ENCODE results near the gene CEP85L. TPM values are rescaled to one million over a fixed set of nuclear protein-coding genes. Genes with fewer than 3 reads are reported as not detected.

The CEP85L gene
- total RNA-seq, 1 donor from 2014 or later = 10.3 TPM

DNA sequence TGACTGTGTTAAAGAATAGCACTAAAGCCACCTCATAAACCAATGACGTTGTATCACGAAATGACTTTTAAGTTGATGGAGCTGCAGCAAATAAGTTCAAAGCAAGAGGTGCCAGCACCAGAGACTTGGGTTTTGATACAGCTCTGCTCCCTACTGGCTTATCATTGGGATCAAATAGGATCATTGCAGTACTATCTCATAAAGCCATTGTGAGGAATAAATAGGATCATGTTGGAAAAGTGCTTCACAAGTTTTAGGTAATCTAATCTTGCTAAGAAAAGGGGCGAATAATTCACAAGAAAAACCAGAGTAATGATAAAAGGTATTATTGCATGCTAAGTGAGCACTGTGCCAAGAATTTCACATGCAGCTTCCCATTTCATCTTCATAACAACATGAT lies 10.4 kb upstream of the CEP85L start:
- no peak for DNase-seq (ENCODE audit: extremely low read depth, low read depth, low spot score)

DNA sequence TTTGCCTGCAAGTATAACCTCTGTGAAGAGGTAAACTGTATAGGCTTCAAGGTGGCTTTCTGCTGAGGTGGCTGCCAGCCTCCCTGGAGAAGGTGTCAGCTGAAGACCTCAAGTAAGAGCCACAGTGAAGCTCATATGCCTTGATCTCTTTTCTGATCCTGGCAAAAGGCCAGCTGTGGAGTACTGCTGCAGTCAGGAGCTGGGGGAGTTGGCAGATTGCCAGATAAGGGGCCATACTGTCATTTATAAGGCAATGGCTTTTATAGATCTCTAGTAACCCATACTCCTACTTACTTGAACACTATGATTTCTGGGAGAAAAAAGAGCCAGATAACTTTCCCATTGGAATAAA lies 8.8 kb upstream of the CEP85L start:
- no peak for DNase-seq (ENCODE audit: extremely low read depth, low read depth, low spot score)

DNA sequence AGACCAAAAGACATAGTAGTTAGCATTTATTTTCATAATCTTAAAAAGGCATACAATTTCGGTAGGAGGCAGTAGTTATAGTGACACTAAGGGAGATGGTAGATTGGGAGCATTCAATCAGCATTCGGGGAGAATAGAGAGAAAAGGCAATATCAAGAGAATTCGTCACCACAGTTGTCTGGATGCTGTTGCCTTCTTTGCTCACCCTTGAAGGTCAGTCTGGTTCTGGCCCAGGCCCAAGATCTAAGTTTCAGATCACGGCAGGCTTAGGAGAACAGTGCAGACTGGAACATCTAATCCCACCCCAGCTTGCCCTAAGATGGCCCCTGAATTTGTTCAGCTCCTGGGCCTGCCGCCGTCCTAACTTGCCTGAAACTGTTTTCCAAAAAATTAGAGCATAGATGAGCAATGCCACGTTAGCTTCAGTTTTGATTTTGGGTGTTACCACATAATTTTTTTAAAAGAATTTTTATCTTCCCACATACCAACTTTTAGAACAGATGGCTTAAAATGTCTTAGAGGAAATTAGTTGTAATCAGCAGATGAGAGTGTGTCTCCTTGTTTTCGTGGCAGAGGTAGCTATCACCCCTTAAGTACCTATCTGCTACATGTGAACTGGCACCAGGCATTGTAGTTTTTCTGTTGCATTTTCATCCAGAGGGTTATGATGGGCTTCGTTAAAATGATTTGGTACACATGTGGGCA lies 8.3 kb upstream of the CEP85L start:
- DNase-seq (ENCODE audit: extremely low read depth, low read depth, low spot score) = no peak

DNA sequence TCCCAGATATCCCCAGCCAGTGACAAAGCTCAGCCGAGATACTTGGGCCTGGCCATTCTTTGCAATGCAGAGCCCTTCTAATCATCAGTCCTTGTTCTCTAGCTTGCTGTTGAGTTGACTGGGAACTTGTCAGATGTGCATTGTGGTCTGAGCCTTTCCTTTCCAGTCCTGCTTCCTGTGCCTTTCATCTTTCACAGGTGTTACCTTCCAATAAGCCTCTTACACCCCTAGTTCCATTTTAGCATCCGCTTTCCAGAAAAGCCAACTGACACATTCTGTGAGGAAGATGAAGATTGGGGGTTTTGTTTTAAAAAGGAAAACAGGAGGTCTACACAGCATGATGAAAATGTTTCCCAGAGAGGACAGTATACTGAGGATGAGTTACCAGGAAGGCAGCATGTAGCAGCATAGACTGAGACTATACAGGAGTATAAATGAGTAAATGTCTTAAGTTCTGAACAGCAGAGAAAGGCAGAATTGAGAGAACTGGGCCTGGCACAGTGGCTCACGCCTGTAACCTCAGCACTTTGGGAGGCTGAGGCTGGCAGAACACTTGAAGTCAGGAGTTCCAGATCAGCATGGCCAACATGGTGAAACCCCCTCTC lies 5.6 kb upstream of the CEP85L start:
- DNase-seq (ENCODE audit: extremely low read depth, low read depth, low spot score) = no peak

DNA sequence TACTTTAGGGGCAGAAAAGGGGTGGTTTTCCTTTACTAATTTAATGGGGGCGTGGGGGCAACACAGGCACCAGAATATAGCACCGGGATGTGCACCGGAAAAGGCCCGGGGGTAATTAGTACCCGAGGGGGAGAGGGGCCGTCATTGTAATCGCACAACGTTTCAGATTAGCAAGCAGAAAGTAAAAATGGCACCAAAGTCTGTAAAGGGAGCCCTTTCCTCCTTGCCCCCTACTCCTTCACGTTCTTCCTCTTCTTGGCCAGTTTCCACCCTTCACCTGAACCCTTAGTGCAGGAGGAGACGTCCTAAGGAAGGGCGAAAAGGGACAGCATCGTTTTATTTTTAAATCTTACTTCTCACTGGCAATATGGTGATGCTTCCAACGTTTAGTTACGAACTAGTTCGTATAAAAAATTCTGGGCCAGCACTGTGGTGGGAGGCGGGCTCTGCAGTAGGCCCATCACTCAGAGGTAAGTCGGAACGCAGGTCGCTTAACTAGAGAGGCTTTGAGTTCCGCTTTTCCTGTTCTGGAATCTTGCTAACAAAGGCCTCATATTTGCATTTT lies 742 bp upstream of the CEP85L start:
- no peak for DNase-seq (ENCODE audit: extremely low read depth, low read depth, low spot score)

DNA sequence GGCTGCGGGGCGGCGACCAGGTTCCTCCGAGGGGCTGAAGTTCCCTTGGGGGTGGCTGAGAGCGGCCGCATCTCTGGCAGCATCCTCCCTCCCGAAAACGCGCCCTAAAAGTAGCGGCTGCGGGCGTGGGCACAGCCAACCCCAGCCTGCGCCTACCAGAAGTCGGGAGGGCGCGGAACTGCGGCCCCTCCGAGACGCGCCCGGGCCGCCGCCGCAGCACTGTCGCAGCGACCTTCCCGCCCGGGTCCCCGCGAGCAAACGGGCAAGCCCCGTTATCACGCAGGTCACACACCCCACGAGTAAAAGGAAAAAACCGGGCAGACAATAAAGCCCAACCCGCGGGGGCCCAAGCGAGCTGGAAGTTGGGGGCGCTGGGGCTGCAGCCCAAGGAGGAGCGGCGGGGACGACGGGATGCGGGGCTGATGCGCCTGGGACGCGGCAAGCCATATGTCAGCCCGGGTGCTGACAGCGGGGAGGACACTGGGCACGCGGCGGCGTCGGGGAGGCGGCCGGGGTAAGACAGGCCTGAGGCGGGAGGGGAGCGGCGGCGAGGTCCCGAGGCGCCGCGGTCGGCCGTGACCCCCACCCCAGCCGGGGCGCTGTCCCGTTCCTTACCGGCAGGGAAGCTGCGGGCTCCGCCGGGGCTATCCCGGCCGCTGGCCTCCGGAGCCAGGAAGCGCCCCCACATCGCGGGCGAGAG lies 659 bp downstream of the CEP85L start:
- no peak for DNase-seq (ENCODE audit: extremely low read depth, low read depth, low spot score)

DNA sequence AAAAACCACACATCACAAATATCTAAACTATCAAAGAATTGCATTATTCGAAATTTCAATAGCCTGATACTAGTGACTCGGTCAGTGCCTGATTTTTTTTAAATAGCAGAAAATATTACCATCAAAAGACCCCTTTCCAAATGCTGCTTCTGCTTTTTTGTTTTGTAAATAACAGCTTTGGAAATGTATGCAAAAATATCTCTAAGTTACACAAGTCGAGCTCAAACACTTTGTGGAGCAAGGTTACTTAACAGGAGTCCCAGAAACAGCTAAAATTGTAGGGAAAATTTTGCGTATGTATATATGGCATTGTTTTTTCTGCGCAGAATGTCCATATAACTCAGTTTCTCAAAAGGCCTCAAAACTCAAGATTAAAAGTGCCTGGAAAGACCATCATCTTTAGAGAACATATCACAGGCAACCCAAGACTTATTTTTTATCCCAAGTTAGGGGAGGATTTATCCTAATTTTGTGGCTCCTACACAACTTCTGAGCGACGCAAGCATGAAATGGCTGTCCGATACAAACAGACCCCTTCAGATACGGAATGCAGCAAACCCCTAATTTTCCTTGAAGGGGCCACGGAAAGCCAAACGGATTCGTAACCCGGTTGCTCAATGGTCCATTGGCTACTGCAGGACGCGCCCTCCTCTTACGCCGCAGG lies 1.3 kb downstream of the CEP85L start:
- DNase-seq (ENCODE audit: extremely low read depth, low read depth, low spot score) = no peak

DNA sequence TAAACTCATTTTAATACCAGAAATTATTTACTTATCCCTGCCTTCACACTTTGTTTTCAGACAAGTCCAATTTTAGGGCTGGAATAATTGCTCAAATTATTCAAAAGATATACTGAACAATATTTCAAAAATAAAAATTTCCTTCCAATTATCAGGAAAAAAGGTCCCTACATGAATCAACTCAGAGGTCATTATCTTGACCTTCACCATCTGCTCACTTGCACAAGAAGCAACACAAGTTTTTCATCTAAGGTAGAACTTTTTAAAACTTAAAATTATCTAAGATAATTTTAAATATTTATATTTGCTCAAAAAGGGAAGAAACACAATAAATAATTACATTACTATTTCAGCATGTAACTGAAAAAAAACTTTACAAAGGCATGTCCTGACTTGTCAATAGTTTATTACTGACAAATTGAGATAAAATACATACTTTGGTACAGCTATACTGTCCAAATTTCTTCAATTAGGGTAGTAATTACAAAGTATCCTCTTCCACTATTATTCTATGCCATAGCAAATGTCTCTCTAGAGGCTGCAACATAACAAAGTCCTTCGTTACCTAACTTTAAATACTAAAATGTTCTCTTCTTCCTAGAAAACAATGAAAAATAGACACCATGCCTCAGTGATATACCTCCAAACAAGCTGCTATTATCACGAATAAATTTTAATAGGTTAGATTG lies 2.4 kb downstream of the CEP85L start:
- DNase-seq (ENCODE audit: extremely low read depth, low read depth, low spot score) = no peak

DNA sequence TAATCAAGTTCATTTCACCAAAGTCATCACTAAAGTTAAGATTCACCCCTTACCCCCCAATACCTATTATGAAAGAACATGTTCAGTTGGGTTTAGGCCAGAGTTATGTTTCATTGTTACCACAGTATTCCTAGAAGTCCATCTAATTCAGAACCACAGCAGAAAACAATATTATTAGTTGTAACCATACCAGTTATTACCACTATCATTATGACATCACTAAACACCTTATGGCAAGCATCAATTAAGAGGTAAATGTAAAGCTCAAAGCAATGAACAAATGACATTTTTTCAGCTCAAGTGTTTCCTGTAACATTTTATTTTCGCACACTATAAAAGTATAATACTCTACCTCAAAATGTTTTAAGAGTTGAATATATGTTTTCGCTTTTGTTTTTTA lies 4.4 kb downstream of the CEP85L start:
- no peak for DNase-seq (ENCODE audit: extremely low read depth, low read depth, low spot score)

DNA sequence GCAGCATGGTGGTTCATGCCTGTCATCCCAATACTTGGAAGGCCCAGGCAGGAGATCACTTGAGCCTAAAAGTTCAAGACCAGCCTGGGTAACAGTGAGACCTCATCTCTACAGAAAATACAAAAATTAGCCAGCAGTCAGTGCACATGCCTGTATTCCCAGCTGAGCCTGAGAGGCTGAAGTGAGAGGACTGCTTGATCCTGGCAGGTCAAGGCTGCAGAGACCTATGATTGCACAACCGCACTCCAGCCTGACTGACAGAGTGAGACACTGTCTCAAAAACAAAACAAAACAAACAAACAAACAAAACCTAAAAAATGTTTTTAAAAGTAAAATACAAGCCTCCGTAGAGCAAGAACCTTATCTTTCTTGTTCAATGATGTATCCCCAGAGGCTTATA lies 6.0 kb downstream of the CEP85L start:
- DNase-seq (ENCODE audit: extremely low read depth, low read depth, low spot score) = no peak

DNA sequence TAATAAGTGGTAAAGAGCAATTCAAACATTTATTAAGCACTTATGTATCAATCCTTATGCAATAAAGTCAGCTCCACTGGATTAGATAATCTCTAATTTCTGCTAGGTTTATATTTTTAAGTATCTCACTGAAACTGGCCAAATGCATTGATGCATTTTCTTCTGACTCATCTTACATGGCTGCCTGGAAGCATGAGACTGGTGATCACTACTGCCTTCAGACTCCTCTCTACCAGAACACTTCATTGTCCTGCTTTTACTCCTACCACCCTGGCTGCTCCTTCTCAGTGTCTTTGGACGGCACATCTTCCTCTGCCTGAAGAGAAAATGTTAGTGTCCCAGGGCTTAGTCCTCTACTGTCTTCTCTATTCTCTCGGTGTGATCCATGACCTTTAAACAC lies 7.4 kb downstream of the CEP85L start:
- no peak for DNase-seq (ENCODE audit: extremely low read depth, low read depth, low spot score)

DNA sequence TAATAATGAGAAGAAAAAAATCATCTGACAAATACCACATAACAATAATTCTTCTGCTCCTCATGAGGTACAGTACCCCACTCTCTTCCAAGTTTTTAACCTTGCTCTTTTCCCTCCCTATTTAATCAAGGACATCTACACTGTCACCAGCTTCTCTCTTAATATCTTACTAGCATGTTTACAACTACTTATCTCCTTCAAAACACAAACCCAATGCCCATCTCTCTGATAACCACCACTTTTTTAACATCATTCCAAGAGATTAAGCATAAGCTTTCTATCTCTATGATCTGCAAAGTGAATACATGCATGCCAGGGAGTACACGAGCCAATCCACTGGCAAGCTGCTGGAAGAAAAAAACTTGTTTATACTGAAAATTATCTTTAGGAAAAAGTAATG lies 10.3 kb downstream of the CEP85L start:
- DNase-seq (ENCODE audit: extremely low read depth, low read depth, low spot score) = no peak

DNA sequence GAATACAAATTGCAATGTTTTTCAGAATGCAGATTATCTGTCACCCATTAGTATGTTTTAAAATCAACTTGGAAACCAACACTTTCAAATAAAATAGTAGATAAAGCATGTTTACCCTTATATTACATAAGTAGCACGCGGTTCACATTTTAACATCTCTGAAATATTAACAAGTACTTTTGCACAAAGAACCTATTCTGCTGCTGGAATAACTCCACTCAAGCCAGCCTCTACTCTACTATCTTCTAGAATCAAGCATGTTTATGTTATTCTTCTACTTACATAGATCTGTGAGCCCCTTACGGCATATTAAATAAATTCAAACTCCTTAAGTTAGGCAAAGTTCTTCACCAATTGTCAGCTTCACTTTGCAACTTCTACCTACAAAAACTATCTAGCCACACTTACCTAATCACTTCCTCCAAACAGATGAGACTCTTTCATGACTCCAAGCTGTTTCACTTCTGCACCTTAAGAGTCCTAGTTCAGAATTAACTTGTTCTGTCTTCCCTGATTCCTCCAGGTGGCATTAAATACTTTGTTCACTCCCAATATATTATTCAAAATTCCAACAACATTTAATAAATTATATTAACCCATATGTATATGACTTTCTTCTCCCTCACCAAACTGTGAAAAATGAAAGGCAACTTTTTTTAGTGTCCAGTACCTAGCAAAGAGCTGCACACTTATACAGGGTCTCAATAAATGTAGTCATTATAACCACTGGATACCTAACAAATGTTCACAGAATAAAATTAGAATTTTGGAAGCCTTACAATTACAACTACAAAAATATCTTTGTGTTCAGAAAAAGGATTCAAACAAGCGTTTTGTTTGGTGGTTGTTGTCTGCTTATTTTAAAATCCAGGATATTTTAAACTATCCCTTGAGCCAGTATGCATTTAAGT lies 12.1 kb downstream of the CEP85L start:
- no peak for DNase-seq (ENCODE audit: extremely low read depth, low read depth, low spot score)

DNA sequence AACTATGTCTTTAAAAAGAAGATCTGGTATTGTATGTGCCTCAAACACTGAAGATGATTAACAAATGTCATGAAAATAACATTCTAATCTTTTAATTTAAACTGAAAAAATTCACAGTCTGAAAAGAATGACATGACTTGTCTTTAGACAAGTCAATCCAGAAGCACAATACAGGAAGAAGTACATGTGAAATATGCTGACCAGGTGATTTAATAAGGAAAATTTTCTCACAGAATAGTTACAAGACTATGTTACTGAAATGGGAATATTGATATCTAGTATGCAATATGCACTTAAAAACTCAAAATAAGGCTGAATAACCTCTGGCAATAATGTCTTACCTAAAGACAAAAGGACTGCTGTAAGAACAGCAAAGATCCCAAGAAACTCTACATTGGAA lies 13.1 kb downstream of the CEP85L start:
- no peak for DNase-seq (ENCODE audit: extremely low read depth, low read depth, low spot score)

DNA sequence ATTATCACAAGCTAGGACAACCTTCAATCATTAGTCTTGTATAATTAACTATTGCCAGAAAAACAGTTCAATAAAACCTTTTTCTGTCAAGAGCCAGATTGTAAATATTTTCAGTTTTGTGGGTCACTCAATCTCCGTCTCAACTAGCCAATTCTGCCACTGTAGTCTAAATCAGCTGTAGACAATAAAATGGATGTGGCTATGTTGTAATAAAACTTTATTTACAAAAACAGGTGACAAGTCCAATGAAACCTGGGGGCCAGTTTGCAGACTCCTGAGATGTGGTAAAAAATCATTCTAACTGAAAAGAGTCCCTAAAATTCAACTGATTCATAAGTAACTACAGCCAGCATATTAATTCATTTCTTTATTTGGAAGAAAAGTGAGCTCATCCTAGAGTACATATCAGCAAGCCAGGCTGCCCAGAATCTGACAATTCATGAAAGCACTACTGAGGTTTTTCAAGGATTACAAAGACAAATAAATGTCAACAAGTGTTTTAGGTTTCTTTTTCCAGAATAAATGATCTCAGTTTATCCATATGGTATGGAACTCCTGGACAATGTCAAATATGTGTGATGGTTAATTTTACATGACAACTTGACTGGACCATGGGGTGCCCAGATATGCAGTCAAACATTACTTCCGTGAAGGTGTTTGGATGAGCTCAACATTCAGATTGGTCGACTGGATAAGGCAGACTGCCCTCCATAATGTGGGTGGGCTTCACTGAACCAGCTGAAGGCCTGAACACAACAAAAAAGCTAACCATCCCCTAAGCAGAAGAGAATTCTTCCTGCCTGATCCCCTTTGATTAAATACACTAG lies 15.3 kb downstream of the CEP85L start:
- no peak for DNase-seq (ENCODE audit: extremely low read depth, low read depth, low spot score)

DNA sequence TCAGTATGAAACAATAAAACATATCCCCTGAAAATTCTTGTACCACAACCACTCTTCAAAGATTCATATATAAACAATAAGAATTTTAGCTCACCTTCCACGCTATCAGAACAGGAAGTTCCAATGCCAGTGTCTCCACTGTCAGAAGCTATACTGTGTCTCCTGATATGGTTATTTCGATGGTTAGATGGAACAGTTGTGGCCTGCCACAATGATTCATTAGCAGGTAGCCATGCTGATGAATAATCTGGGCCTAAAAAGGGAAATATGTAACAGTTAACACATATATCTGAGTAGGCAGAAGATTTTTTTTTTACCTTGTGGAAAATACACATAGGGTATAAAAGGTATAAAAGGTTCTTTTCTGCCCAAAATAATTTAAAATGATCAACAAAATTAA lies 19.0 kb downstream of the CEP85L start:
- DNase-seq (ENCODE audit: extremely low read depth, low read depth, low spot score) = no peak

DNA sequence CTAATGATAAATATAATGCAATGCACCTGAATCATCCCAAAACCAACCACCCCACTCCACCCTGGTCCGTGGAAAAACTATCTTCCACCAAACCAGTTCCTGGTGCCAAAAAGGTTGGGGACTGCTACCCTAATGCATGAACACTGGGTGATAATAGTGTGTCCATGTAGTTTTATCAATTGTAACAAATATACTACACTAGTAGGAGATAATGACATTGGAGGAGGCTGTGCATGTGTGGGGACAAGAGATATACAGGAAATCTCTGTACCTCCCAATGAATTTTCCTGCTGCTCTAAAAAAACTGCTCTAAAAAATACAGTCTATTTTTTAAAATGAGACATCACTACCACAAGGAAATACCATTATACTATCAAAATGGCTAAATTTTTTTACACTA lies 20.5 kb downstream of the CEP85L start:
- DNase-seq (ENCODE audit: extremely low read depth, low read depth, low spot score) = no peak

DNA sequence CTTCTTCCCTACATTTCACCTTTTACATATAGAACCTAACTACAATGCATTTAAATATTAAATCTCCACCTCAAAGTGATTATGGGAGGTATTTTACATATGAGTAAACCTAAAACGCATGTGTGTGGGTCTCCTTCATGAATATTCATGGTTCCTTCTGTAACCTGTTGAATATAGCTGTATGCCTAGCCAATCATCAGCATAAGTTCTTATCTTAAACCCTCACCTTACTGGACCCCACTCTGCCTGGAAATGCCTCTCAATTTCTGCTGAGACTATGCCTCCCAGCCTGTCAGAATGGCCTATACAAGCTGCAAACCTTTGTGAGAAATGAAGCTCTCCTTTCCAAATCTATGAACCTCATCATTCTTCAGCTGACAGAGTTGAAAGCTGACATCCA lies 21.3 kb downstream of the CEP85L start:
- no peak for DNase-seq (ENCODE audit: extremely low read depth, low read depth, low spot score)

DNA sequence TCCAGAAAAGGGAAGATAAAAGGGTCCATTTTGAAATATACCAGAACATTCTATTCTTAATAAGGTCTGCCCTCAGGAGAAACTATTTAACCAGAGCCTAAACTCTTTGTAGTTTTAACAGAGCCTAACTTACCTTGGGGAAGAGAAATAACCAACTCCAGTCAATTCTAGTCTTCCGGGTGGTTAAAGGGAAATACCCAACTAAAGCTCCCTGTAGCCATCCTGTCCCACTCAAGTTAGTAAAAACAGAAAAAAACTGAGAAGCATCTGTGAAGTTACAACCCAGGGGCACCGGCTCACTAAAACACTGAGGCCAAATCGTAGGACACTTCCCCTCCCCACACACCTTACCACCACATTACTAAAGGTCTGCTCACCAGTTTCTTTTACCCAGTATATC lies 23.7 kb downstream of the CEP85L start:
- DNase-seq (ENCODE audit: extremely low read depth, low read depth, low spot score) = no peak
